GM12878 (cell line): Measurements from ENCODE around the gene DIAPH3. TPM values are rescaled to one million over a fixed set of nuclear protein-coding genes. Genes with fewer than 3 reads are reported as not detected.

Experiments
- ATAC-seq: fragments of 200-7000 bp; cut with Tn5 transposase; 3 replicates; pipeline ENCODE4 v1.9.1; 2020; ENCODE audit warnings: mild to moderate bottlenecking, moderate library complexity
- BruUV-seq: library from RNA; stranded (reverse); fragments of 400-500 nt; replicated peaks from 2 replicates; lab custom pipeline; 2021; lab: Mats Ljungman, UMichigan
- CTCF ChIA-PET: fragments of 300-600 bp; sonication (Branson Sonifier 250); formaldehyde crosslinking; extraction: SDS; loops from one replicate; lab custom pipeline; 2021; ENCODE audit warnings: inconsistent platforms; lab: Yijun Ruan, JAX
- POLR2A ChIA-PET: fragments of 350-600 bp; formaldehyde crosslinking; extraction: SDS; loops from one replicate; lab custom pipeline; 2021; ENCODE audit warnings: inconsistent platforms; lab: Charles Lee
- RAD21 ChIA-PET: fragments of 300-600 bp; sonication (Branson Sonifier 250); formaldehyde crosslinking; loops from one replicate; lab custom pipeline; 2023; ENCODE audit warnings: antibody characterized with exemption; ENCODE audit not compliant: unreplicated experiment; lab: Charles Lee
- SMC1A ChIA-PET: fragments of 300-600 bp; sonication (Branson Sonifier 250); formaldehyde crosslinking; loops from one replicate; lab custom pipeline; 2023; ENCODE audit not compliant: unreplicated experiment, uncharacterized antibody; lab: Charles Lee
- DNase-seq: peaks from one replicate; pipeline ENCODE4 v3.0.0-alpha.2; 2011; ENCODE audit warnings: low read depth, low spot score
- FAIRE-seq: peaks from 3 replicates; lab custom pipeline; 2011; peaks lifted over from hg19 to GRCh38; lab: Jason Lieb, UNC
- H2AFZ ChIP-seq: 2 replicates; pipeline ENCODE4 v1.6.0; 2011; ENCODE audit warnings: low read depth, low read length, control low read depth; ENCODE audit not compliant: control insufficient read depth
- H3K27ac ChIP-seq: 2 replicates; pipeline ENCODE4 v1.5.1; 2011; ENCODE audit warnings: control low read depth; ENCODE audit not compliant: control insufficient read depth, insufficient read depth
- H3K27me3 ChIP-seq, 2 experiments: replicated peaks in 1 of 2; 2 replicates each; pipeline versions ENCODE4 v1.6.0 to v1.6.1; 2011; ENCODE audit warnings: low read length in 1 of 2; ENCODE audit not compliant: control insufficient read depth in 2 of 2, insufficient read depth in 2 of 2
- H3K36me3 ChIP-seq, 2 experiments: 2 replicates each; pipeline ENCODE4 v1.5.1; 2011; ENCODE audit warnings: low read length in 1 of 2; ENCODE audit not compliant: control insufficient read depth in 2 of 2, insufficient read depth in 2 of 2
- H3K4me1 ChIP-seq: 2 replicates; pipeline ENCODE4 v1.6.1; 2011; ENCODE audit warnings: mild to moderate bottlenecking, low read length, moderate library complexity, mixed read lengths; ENCODE audit not compliant: control insufficient read depth, insufficient read depth
- H3K4me2 ChIP-seq: 2 replicates; pipeline ENCODE4 v1.6.0; 2011; ENCODE audit warnings: control low read depth; ENCODE audit not compliant: control insufficient read depth, insufficient read depth
- H3K4me3 ChIP-seq: fragments of 200-600 bp; sonication (generic); 2 replicates; pipeline ENCODE4 v1.5.1; 2016
- H3K79me2 ChIP-seq: 2 replicates; pipeline ENCODE4 v1.6.0; 2011; ENCODE audit warnings: low read length; ENCODE audit not compliant: control insufficient read depth, insufficient read depth
- H3K9ac ChIP-seq: 2 replicates; pipeline ENCODE4 v1.8.0; 2011; ENCODE audit warnings: low read length, control low read depth, mixed read lengths; ENCODE audit not compliant: control insufficient read depth, insufficient read depth
- H3K9me3 ChIP-seq: replicated peaks from 3 replicates; pipeline ENCODE4 v1.5.1; 2011; ENCODE audit warnings: mild to moderate bottlenecking, low read length; ENCODE audit not compliant: control insufficient read depth, insufficient read depth
- H4K20me1 ChIP-seq: 2 replicates; pipeline ENCODE4 v1.6.0; 2011; ENCODE audit not compliant: control insufficient read depth, insufficient read depth
- BCL3 ChIP-seq: IDR thresholded peaks from 2 replicates; pipeline ENCODE4 v1.6.1; 2011; ENCODE audit warnings: borderline replicate concordance, low read depth, mild to moderate bottlenecking, moderate library complexity, low read length; ENCODE audit not compliant: insufficient read depth, poor library complexity, severe bottlenecking
- RAD21 ChIP-seq: IDR thresholded peaks from 2 replicates; pipeline ENCODE4 v1.6.1; 2011; ENCODE audit warnings: mild to moderate bottlenecking, low read depth, low read length, moderate library complexity; ENCODE audit not compliant: insufficient read depth
- RUNX3 ChIP-seq: IDR thresholded peaks from 2 replicates; pipeline ENCODE4 v1.6.1; 2012; ENCODE audit warnings: low read length, inconsistent platforms
- WGBS: methylation state at CpG from one replicate; pipeline ENCODE4 v1.1.6; 2016; ENCODE audit warnings: low lambda C conversion rate; ENCODE audit not compliant: insufficient replicate concordance, insufficient coverage; ENCODE audit errors: missing lambda C conversion rate; 5-methylcytosine and 5-hydroxymethylcytosine counted together
- in situ Hi-C: fragments of 300-500 bp; cut with MboI; formaldehyde crosslinking; loops from 9 replicates; pipeline ENCODE4 v1.14.3; 2018; ENCODE audit warnings: mixed read lengths
- intact Hi-C: fragments of 100-400 bp; cut with micrococcal nuclease; formaldehyde crosslinking; loops from one replicate; pipeline ENCODE4 v1.14.2; 2022; ENCODE audit not compliant: unreplicated experiment
- polyA plus RNA-seq, 11 experiments: library from polyadenylated mRNA; depleted of rRNA in 4 of 11; unstranded in 6 of 11; stranded (reverse) in 5 of 11; fragments of >200 nt; fragmentation: Nextera tagmentation in 4 of 11; fragmentation: Illumina TruSeq in 1 of 11; extraction: Ambion mirVana in 4 of 11; extraction: Trizol in 1 of 11; gene quantifications; 1 replicate in 1 of 11; 2 replicates in 10 of 11; pipeline versions ENCODE4 v1.2.1 to v1.2.3, GENCODE V29; 2011 to 2016; ENCODE audit warnings: inconsistent platforms in 2 of 11, missing spikeins in 2 of 11, low read depth in 1 of 11
- total RNA-seq, 4 experiments: library from RNA; depleted of rRNA in 3 of 4; stranded (reverse); fragments of >200 nt in 3 of 4; fragmentation: Illumina TruSeq in 1 of 4; extraction: Trizol in 1 of 4; gene quantifications; 2 replicates each; pipeline versions ENCODE4 v1.2.1 to v1.2.3, GENCODE V29; 2013 to 2021
- TF ChIP-seq, protein P1 (sequence below), 3 experiments: IDR thresholded peaks in 2 of 3; conservative IDR thresholded peaks in 1 of 3; 2 replicates each; pipeline ENCODE4 v1.5.1; 2011; ENCODE audit warnings: low read depth in 3 of 3, low read length in 3 of 3, mild to moderate bottlenecking in 3 of 3, control low read depth in 2 of 3, moderate library complexity in 2 of 3, inconsistent platforms in 1 of 3, mixed read lengths in 1 of 3; ENCODE audit not compliant: control insufficient read depth in 2 of 3, insufficient read depth in 1 of 3; ENCODE audit errors: extremely low read depth in 1 of 3

The DIAPH3 gene
- total and polyA plus RNA-seq, 10 of the 15 experiments (the other 5 are each of a cell fraction or from before 2014, with no cell fraction given) = 10.1 to 25.2 (median 15.4) TPM

GRCh38 chr13:60134376-60134775, 29.4 kb downstream of the DIAPH3 start:
- TF ChIP-seq BCL3 (no peak), RAD21 (peak; percentile 27; the same call in 1 of the 2 replicates), RUNX3 (peak; percentile 70)
- TF ChIP-seq, protein P1, sequence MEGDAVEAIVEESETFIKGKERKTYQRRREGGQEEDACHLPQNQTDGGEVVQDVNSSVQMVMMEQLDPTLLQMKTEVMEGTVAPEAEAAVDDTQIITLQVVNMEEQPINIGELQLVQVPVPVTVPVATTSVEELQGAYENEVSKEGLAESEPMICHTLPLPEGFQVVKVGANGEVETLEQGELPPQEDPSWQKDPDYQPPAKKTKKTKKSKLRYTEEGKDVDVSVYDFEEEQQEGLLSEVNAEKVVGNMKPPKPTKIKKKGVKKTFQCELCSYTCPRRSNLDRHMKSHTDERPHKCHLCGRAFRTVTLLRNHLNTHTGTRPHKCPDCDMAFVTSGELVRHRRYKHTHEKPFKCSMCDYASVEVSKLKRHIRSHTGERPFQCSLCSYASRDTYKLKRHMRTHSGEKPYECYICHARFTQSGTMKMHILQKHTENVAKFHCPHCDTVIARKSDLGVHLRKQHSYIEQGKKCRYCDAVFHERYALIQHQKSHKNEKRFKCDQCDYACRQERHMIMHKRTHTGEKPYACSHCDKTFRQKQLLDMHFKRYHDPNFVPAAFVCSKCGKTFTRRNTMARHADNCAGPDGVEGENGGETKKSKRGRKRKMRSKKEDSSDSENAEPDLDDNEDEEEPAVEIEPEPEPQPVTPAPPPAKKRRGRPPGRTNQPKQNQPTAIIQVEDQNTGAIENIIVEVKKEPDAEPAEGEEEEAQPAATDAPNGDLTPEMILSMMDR (IDR thresholded peaks at IDR 0.05 in 2 of 3, conservative IDR thresholded peaks at IDR 0.05 in 1 of 3; ENCODE audit: control insufficient read depth in 2 of 3, extremely low read depth in 1 of 3, insufficient read depth in 1 of 3, low read depth in 3 of 3, low read length in 3 of 3) = 0 out of 6 replicates have a peak, but pooled peaks of 1 of the 3 experiments have one; percentile 5
- H3K4me3 ChIP-seq = no peak overlapping the region
- ChIA-PET POLR2A (interaction anchor here (1.0 kb wide), 1 partner anchor 9 kb away, joined by 4 read pairs; no protein-coding TSS in a partner anchor), SMC1A (interaction anchor here (0.6 to 0.9 kb wide), 3 partner anchors 169 to 454 kb away, joined by 3 read pairs; no protein-coding TSS in a partner anchor), RAD21 (interaction anchor here (0.9 to 1.2 kb wide), 3 partner anchors 30 to 294 kb away, joined by 3 read pairs; no protein-coding TSS in a partner anchor), CTCF (interaction anchor here (0.6 to 1.1 kb wide), 5 partner anchors 20 to 210 kb away, joined by 3 to 4 read pairs (median 4); no protein-coding TSS in a partner anchor)
- DNase-seq = no peak
- 88% methylated on average over 4 of the region's 4 CpGs for WGBS
- no peak for FAIRE-seq
- BruUV-seq = no TSS peak
- peak; percentile 70 for ATAC-seq
- no peaks in the 10 kb centered on the region for H4K20me1 ChIP-seq
- H3K27me3 ChIP-seq = no peaks in the 10 kb centered on the region
- H3K9ac ChIP-seq = no peak overlapping the region
- H3K36me3 ChIP-seq = no peaks in the 10 kb centered on the region; a peak in 2 of 4 replicates
- no peak overlapping the region for H3K27ac ChIP-seq
- H2AFZ ChIP-seq = peak overlapping the region; percentile 37
- no peaks in the 10 kb centered on the region for H3K9me3 ChIP-seq
- in situ Hi-C loops (no loop called here), intact Hi-C loops (no loop called here)
- H3K4me1 ChIP-seq = no peaks in the 10 kb centered on the region
- H3K79me2 ChIP-seq = no peaks in the 10 kb centered on the region; the same call in none of the 2 replicates
- H3K4me2 ChIP-seq = no peak overlapping the region
